ENCODE results near the gene CLC. TPM values are rescaled to one million over a fixed set of nuclear protein-coding genes. Genes with fewer than 3 reads are reported as not detected.
"Not testable (repeated sequence)": the region's sequence is repeated elsewhere in the genome, so short reads cannot be mapped to it uniquely, and the experiment has no call there.

CLC gene
- not detected for polyA plus RNA-seq (2013, experiment 1 of 2; ENCODE audit: insufficient read length)
- not detected for polyA plus RNA-seq (2013, experiment 2 of 2; ENCODE audit: insufficient read length)

GRCh38 chr19:39737891-39738290 is at the start of gene CLC:
Gene CLC, minus strand, starts transcription at chr19:39738029. Its CDS starts 77 bp downstream, at chr19:39737952.
- no peak for DNase-seq

GRCh38 chr19:39780894-39781293 is 43.1 kb upstream of the CLC start:
- DNase-seq = no peak

- DNase-seq = no peak
Observed at GRCh38 chr19:39778763-39779162, 40.9 kb upstream of the CLC start, which contains the start of gene LEUTX. Gene LEUTX, plus strand, starts transcription at chr19:39778854. Its CDS starts 67 bp downstream, at chr19:39778921.

- DNase-seq = no peak
Observed at GRCh38 chr19:39768786-39769185, 31.0 kb upstream of the CLC start.

GRCh38 chr19:39768334-39768733 is 30.5 kb upstream of the CLC start:
- no peak for DNase-seq

GRCh38 chr19:39765091-39766076 is 27.6 kb upstream of the CLC start:
- peak; percentile 42 for DNase-seq

- DNase-seq = not testable (repeated sequence)
Observed at GRCh38 chr19:39761851-39762250, 24.0 kb upstream of the CLC start.

GRCh38 chr19:39759457-39760184 is 21.8 kb upstream of the CLC start:
- no peak for DNase-seq

- no peak for DNase-seq
Observed at GRCh38 chr19:39754971-39755370, 17.1 kb upstream of the CLC start.

- DNase-seq = no peak
Observed at GRCh38 chr19:39754544-39754943, 16.7 kb upstream of the CLC start.

GRCh38 chr19:39752795-39753194 is 15.0 kb upstream of the CLC start:
- DNase-seq = no peak

- DNase-seq = no peak
Observed at GRCh38 chr19:39752390-39752789, 14.6 kb upstream of the CLC start.

GRCh38 chr19:39749981-39750380 is 12.2 kb upstream of the CLC start:
- no peak for DNase-seq

- DNase-seq = no peak
Observed at GRCh38 chr19:39746836-39747529, 9.2 kb upstream of the CLC start.

- no peak for DNase-seq
Observed at GRCh38 chr19:39745643-39746042, 7.8 kb upstream of the CLC start.

GRCh38 chr19:39740395-39740794 is 2.6 kb upstream of the CLC start:
- no peak for DNase-seq

GRCh38 chr19:39738814-39739213 is 985 bp upstream of the CLC start:
- DNase-seq = no peak

GRCh38 chr19:39737351-39737750 is 478 bp downstream of the CLC start:
- no peak for DNase-seq

GRCh38 chr19:39736088-39736487 is 1.7 kb downstream of the CLC start:
- no peak for DNase-seq

- no peak for DNase-seq
Observed at GRCh38 chr19:39735688-39736087, 2.1 kb downstream of the CLC start.

- no peak for DNase-seq
Observed at GRCh38 chr19:39733841-39734240, 4.0 kb downstream of the CLC start.

GRCh38 chr19:39731685-39732084 is 6.1 kb downstream of the CLC start:
- DNase-seq = no peak

- no peak for DNase-seq
Observed at GRCh38 chr19:39729594-39729993, 8.2 kb downstream of the CLC start.

All from fibroblast of skin of back (primary cell).